K562 (cell line): ENCODE results near the gene SV2C. TPM values are rescaled to one million over a fixed set of nuclear protein-coding genes. Genes with fewer than 3 reads are reported as not detected.

Experiments used
- BHLHE40 ChIP-seq: IDR thresholded peaks from 2 replicates; pipeline ENCODE4 v1.6.1; 2011; ENCODE audit warnings: low read length, improper control_type of control experiment
- DDX20 ChIP-seq: fragments of 450-650 bp; IDR thresholded peaks from 2 replicates; pipeline ENCODE4 v1.6.1; 2016; ENCODE audit warnings: missing genetic modification characterization, low read depth, mild to moderate bottlenecking, missing compliant biosample characterization, moderate library complexity
- HMGN3 ChIP-seq: IDR thresholded peaks from 2 replicates; pipeline ENCODE4 v1.6.1; 2011; ENCODE audit warnings: borderline replicate concordance, low read depth, mild to moderate bottlenecking, mixed read lengths, low read length; ENCODE audit not compliant: insufficient read length; ENCODE audit errors: extremely low read depth
- HNRNPUL1 ChIP-seq: fragments of 200-400 bp; formaldehyde crosslinking; IDR thresholded peaks from 2 replicates; pipeline ENCODE4 v1.6.1; 2017; ENCODE audit warnings: low read length
- ILF3 ChIP-seq: fragments of 450-650 bp; IDR thresholded peaks from 2 replicates; pipeline ENCODE4 v1.6.1; 2018; ENCODE audit warnings: antibody characterized with exemption, mild to moderate bottlenecking, moderate library complexity, borderline replicate concordance
- KDM2B ChIP-seq: fragments of 250-450 bp; sonication (Bioruptor Pico); IDR thresholded peaks from 2 replicates; pipeline ENCODE4 v1.8.0; 2021; ENCODE audit warnings: mild to moderate bottlenecking, moderate library complexity
- MCM3 ChIP-seq: fragments of 450-650 bp; IDR thresholded peaks from 2 replicates; pipeline ENCODE4 v1.6.1; 2016
- NELFE ChIP-seq: IDR thresholded peaks from 2 replicates; pipeline ENCODE4 v1.6.1; 2011; ENCODE audit warnings: mild to moderate bottlenecking; ENCODE audit not compliant: insufficient read depth, insufficient read length
- RFX5 ChIP-seq: IDR thresholded peaks from 2 replicates; pipeline ENCODE4 v1.6.1; 2011; ENCODE audit warnings: low read depth, mild to moderate bottlenecking, improper control_type of control experiment, low read length
- TAF7 ChIP-seq: fragments of 450-650 bp; IDR thresholded peaks from 2 replicates; pipeline ENCODE4 v1.6.1; 2016; ENCODE audit warnings: missing genetic modification characterization, missing compliant biosample characterization
- TEAD2 ChIP-seq: fragments of 450-650 bp; IDR thresholded peaks from 2 replicates; pipeline ENCODE4 v1.6.1; 2016; ENCODE audit warnings: missing genetic modification characterization, control low read depth, missing compliant biosample characterization
- TEAD4 ChIP-seq, 2 experiments: sonication (generic) in 1 of 2; formaldehyde crosslinking in 1 of 2; IDR thresholded peaks; 2 replicates each; pipeline versions ENCODE4 v1.6.1 to v1.8.0; 2012 to 2022; ENCODE audit warnings: borderline replicate concordance in 1 of 2, inconsistent platforms in 1 of 2, low read length in 1 of 2, mild to moderate bottlenecking in 1 of 2, missing genetic modification reagents in 1 of 2
- WHSC1 ChIP-seq: IDR thresholded peaks from one replicate; pipeline ENCODE4 v1.6.1; 2012; ENCODE audit warnings: low read length, control low read depth, inconsistent platforms
- YBX1 ChIP-seq: fragments of 450-650 bp; IDR thresholded peaks from 2 replicates; pipeline ENCODE4 v1.7.1; 2016; ENCODE audit warnings: mild to moderate bottlenecking
- ZKSCAN8 ChIP-seq: fragments of 200-800 bp; sonication (Bioruptor generic); IDR thresholded peaks from 2 replicates; pipeline ENCODE4 v1.6.1; 2016; ENCODE audit warnings: missing genetic modification characterization, missing compliant biosample characterization
- ZNF12 ChIP-seq: sonication (generic); formaldehyde crosslinking; IDR thresholded peaks from 2 replicates; pipeline ENCODE4 v1.4.0; 2020; ENCODE audit warnings: mild to moderate bottlenecking, missing genetic modification reagents
- ZNF324 ChIP-seq: fragments of 250-450 bp; sonication (Bioruptor Pico); IDR thresholded peaks from 2 replicates; pipeline ENCODE4 v1.4.0; 2020; ENCODE audit warnings: mild to moderate bottlenecking
- ZNF444 ChIP-seq: fragments of 250-450 bp; sonication (Bioruptor Pico); IDR thresholded peaks from 2 replicates; pipeline ENCODE4 v1.4.0; 2020; ENCODE audit warnings: mild to moderate bottlenecking, moderate library complexity
- polyA plus RNA-seq, 8 experiments: library from polyadenylated mRNA; depleted of rRNA in 4 of 8; stranded (reverse) in 5 of 8; unstranded in 3 of 8; fragments of >200 nt; fragmentation: Nextera tagmentation in 2 of 8; fragmentation: Illumina TruSeq in 1 of 8; extraction: Ambion mirVana in 2 of 8; extraction: Trizol in 1 of 8; gene quantifications; 2 replicates each; pipeline versions ENCODE4 v1.2.1 to v1.2.3, GENCODE V29; 2011 to 2014; ENCODE audit warnings: inconsistent platforms in 1 of 8, missing spikeins in 1 of 8
- total RNA-seq, 7 experiments: library from RNA; depleted of rRNA in 6 of 7; stranded (reverse); fragments of >200 nt in 6 of 7; fragmentation: Illumina TruSeq in 2 of 7; extraction: Trizol in 2 of 7; gene quantifications; 2 replicates each; pipeline versions ENCODE4 v1.2.1 to v1.2.3, GENCODE V29; 2011 to 2021; ENCODE audit warnings: low replicate concordance in 1 of 7
- TF ChIP-seq, protein P1 (sequence below): fragments of 450-650 bp; IDR thresholded peaks from 2 replicates; pipeline ENCODE4 v1.6.1; 2016; ENCODE audit warnings: mild to moderate bottlenecking
- TF ChIP-seq, protein P2 (sequence below): fragments of 450-650 bp; formaldehyde crosslinking; IDR thresholded peaks from 2 replicates; pipeline ENCODE4 v1.4.0; 2022; ENCODE audit warnings: mild to moderate bottlenecking, moderate library complexity
- TF ChIP-seq, protein P3 (sequence below): fragments of 450-650 bp; conservative IDR thresholded peaks from 2 replicates; pipeline ENCODE4 v1.6.1; 2016; ENCODE audit warnings: missing genetic modification characterization, low read depth, mild to moderate bottlenecking, missing compliant biosample characterization, moderate library complexity
- TF ChIP-seq, protein P4 (sequence below): fragments of 200-800 bp; sonication (Bioruptor generic); IDR thresholded peaks from 2 replicates; pipeline ENCODE4 v1.6.1; 2017; ENCODE audit warnings: missing genetic modification characterization, missing compliant biosample characterization
- TF ChIP-seq, protein P5 (sequence below): fragments of 250-450 bp; sonication (Bioruptor Pico); IDR thresholded peaks from 2 replicates; pipeline ENCODE4 v1.5.1; 2021; ENCODE audit warnings: mild to moderate bottlenecking

The SV2C gene
- total and polyA plus RNA-seq, 9 of the 15 experiments (the other 6 are each of a cell fraction or from before 2014, with no cell fraction given) = 0.05 TPM; not detected in 8

DNA sequence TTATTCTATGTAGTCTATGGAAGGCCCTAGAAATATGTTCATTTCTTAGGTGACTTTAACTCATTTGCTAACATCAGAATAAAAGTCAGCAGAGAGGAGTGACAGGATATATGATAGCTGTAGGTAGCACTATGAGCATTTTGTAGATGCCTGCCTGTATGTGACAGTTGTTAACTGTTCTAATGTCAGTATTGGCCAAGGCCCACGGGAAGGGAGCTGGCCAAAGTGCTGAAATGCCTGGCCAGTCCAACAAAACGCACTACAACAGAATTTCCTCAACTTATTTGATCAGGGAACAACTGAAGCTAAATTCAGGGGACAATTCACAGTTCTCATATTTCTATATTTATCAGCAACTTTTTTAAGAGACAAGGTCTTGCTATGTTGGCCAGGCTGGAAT lies 20.8 kb downstream of the SV2C start (continued):
- TF ChIP-seq, protein P1, sequence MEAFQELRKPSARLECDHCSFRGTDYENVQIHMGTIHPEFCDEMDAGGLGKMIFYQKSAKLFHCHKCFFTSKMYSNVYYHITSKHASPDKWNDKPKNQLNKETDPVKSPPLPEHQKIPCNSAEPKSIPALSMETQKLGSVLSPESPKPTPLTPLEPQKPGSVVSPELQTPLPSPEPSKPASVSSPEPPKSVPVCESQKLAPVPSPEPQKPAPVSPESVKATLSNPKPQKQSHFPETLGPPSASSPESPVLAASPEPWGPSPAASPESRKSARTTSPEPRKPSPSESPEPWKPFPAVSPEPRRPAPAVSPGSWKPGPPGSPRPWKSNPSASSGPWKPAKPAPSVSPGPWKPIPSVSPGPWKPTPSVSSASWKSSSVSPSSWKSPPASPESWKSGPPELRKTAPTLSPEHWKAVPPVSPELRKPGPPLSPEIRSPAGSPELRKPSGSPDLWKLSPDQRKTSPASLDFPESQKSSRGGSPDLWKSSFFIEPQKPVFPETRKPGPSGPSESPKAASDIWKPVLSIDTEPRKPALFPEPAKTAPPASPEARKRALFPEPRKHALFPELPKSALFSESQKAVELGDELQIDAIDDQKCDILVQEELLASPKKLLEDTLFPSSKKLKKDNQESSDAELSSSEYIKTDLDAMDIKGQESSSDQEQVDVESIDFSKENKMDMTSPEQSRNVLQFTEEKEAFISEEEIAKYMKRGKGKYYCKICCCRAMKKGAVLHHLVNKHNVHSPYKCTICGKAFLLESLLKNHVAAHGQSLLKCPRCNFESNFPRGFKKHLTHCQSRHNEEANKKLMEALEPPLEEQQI = peak; percentile 78
- no peak for TF ChIP-seq DDX20
- TF ChIP-seq, protein P2, sequence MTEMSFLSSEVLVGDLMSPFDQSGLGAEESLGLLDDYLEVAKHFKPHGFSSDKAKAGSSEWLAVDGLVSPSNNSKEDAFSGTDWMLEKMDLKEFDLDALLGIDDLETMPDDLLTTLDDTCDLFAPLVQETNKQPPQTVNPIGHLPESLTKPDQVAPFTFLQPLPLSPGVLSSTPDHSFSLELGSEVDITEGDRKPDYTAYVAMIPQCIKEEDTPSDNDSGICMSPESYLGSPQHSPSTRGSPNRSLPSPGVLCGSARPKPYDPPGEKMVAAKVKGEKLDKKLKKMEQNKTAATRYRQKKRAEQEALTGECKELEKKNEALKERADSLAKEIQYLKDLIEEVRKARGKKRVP (CRISPR knock-in tag) = no peak
- no peak for TF ChIP-seq WHSC1
- TF ChIP-seq ZNF324 (CRISPR knock-in tag) = no peak
- TF ChIP-seq HMGN3 = no peak
- no peak for TF ChIP-seq TEAD4 (IDR thresholded peaks at IDR 0.05; ENCODE audit: low read length)
- no peak for TF ChIP-seq TEAD4 (CRISPR knock-in tag; IDR thresholded peaks at IDR 0.05; ENCODE audit: borderline replicate concordance)
- TF ChIP-seq ZNF444 (CRISPR knock-in tag) = no peak
- no peak for TF ChIP-seq ZNF12 (CRISPR knock-in tag)
- TF ChIP-seq, protein P3, sequence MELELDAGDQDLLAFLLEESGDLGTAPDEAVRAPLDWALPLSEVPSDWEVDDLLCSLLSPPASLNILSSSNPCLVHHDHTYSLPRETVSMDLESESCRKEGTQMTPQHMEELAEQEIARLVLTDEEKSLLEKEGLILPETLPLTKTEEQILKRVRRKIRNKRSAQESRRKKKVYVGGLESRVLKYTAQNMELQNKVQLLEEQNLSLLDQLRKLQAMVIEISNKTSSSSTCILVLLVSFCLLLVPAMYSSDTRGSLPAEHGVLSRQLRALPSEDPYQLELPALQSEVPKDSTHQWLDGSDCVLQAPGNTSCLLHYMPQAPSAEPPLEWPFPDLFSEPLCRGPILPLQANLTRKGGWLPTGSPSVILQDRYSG (tag) = 0 out of 2 replicates have a peak, but pooled peaks have one; percentile 52
- no peak for TF ChIP-seq NELFE
- TF ChIP-seq ZKSCAN8 = no peak
- TF ChIP-seq TEAD2 = no peak
- no peak for TF ChIP-seq RFX5
- TF ChIP-seq ILF3 = no peak
- TF ChIP-seq MCM3 = no peak
- no peak for TF ChIP-seq BHLHE40
- no peak for TF ChIP-seq KDM2B (CRISPR knock-in tag)
- TF ChIP-seq, protein P4, sequence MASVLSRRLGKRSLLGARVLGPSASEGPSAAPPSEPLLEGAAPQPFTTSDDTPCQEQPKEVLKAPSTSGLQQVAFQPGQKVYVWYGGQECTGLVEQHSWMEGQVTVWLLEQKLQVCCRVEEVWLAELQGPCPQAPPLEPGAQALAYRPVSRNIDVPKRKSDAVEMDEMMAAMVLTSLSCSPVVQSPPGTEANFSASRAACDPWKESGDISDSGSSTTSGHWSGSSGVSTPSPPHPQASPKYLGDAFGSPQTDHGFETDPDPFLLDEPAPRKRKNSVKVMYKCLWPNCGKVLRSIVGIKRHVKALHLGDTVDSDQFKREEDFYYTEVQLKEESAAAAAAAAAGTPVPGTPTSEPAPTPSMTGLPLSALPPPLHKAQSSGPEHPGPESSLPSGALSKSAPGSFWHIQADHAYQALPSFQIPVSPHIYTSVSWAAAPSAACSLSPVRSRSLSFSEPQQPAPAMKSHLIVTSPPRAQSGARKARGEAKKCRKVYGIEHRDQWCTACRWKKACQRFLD = no peak
- no peak for TF ChIP-seq YBX1
- TF ChIP-seq TAF7 (tag) = no peak
- TF ChIP-seq, protein P5, sequence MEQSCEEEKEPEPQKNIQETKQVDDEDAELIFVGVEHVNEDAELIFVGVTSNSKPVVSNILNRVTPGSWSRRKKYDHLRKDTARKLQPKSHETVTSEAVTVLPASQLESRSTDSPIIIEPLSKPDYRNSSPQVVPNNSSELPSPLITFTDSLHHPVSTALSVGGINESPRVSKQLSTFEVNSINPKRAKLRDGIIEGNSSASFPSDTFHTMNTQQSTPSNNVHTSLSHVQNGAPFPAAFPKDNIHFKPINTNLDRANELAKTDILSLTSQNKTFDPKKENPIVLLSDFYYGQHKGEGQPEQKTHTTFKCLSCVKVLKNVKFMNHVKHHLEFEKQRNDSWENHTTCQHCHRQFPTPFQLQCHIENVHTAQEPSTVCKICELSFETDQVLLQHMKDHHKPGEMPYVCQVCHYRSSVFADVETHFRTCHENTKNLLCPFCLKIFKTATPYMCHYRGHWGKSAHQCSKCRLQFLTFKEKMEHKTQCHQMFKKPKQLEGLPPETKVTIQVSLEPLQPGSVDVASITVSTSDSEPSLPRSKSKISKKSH (CRISPR knock-in tag) = no peak
- TF ChIP-seq HNRNPUL1 = no peak
